Body of pancreas (tissue), 4 donors: ENCODE results near the gene C1orf53. TPM values are rescaled to one million over a fixed set of nuclear protein-coding genes. Genes with fewer than 3 reads are reported as not detected.
A peak's percentile ranks its signal among the peaks of the same experiment; 100 is the strongest.

Experiments used
- ATAC-seq: fragments of 150-250 bp; one replicate; pipeline ENCODE4 v1.9.1; 2016
- DNase-seq, 4 donors: peaks; one replicate each; pipeline ENCODE4 v3.0.0-alpha.2; 2019
- H3K27ac ChIP-seq, 4 donors: fragments of 200-600 bp; sonication (generic); 1 replicate in 3 of 4; 2 replicates in 1 of 4; pipeline versions ENCODE4 v1.5.1 to v1.6.1; 2016 to 2019; ENCODE audit warnings: mild to moderate bottlenecking in 1 of 4, mixed read lengths in 1 of 4, moderate library complexity in 1 of 4
- H3K27me3 ChIP-seq, 2 donors: fragments of 200-600 bp; sonication (generic); one replicate each; pipeline ENCODE4 v1.6.0; 2016; ENCODE audit warnings: mild to moderate bottlenecking in 1 of 2
- H3K36me3 ChIP-seq, 2 donors: fragments of 200-600 bp; sonication (generic); replicated peaks in 1 of 2; 2 replicates each; pipeline ENCODE4 v1.5.1; 2016; ENCODE audit warnings: low read depth in 2 of 2; ENCODE audit not compliant: insufficient read depth in 1 of 2
- H3K4me1 ChIP-seq: fragments of 200-600 bp; sonication (generic); one replicate; pipeline ENCODE4 v1.6.0; 2016
- H3K4me3 ChIP-seq, 2 donors: fragments of 200-600 bp; sonication (generic); 1 replicate in 1 of 2; 2 replicates in 1 of 2; pipeline ENCODE4 v1.5.1; 2016 to 2019
- H3K9me3 ChIP-seq, 3 donors: fragments of 200-600 bp; sonication (generic); 1 replicate in 2 of 3; 2 replicates in 1 of 3; pipeline ENCODE4 v1.5.1; 2016
- POLR2A ChIP-seq, 3 donors: fragments of 450-650 bp; IDR thresholded peaks; one replicate each; pipeline ENCODE4 v1.6.1; 2016; ENCODE audit warnings: antibody characterized with exemption in 3 of 3, mild to moderate bottlenecking in 2 of 3
- WGBS, 2 donors: methylation state at CpG; one replicate each; pipeline ENCODE4 v1.1.5; 2017; 5-methylcytosine and 5-hydroxymethylcytosine counted together
- intact Hi-C: fragments of 100-400 bp; cut with DNase I; formaldehyde crosslinking; loops from one replicate; pipeline ENCODE4 v1.15.1; 2023
- total RNA-seq, 2 donors: library from RNA; depleted of rRNA; stranded (reverse); fragments of >200 nt; gene quantifications; one replicate each; pipeline ENCODE4 v1.1.0, GENCODE V29; 2016
- TF ChIP-seq, protein P1 (sequence below), 7 experiments: fragments of 450-650 bp in 4 of 7; fragments of 200-600 bp in 3 of 7; sonication (generic) in 3 of 7; IDR thresholded peaks; one replicate each; pipeline ENCODE4 v1.5.1; 2016 to 2019; ENCODE audit warnings: antibody characterized with exemption in 7 of 7

The C1orf53 gene
- total RNA-seq, 2 donors from 2014 or later, result 2.1 to 3.6 TPM

DNA sequence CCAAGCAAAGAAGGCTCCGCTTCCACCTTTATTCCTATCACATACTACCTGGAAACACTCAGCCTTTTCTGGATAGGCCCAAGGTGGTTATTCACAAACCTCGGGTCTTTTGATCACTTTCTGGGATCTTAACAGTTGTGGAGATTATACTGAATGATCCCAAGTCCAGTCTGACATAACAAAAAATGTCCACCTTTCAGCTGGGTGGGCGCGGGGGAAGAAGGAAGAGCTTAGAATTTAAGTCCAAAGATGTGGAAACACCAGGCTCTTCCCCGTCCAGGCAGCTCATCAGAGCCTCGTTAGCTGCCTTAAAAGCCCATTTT, 338 bp upstream of the C1orf53 start:
- H3K4me3 ChIP-seq, result peak overlapping the region; percentile 61 to 74
- ATAC-seq (peak; percentile 0), DNase-seq (no peak)
- peaks cover 12% of the 10 kb centered on the region for H3K4me1 ChIP-seq
- H3K27me3 ChIP-seq, result no peaks in the 10 kb centered on the region
- intact Hi-C loops, result no loop called here
- H3K36me3 ChIP-seq, result no peaks in the 10 kb centered on the region
- peak overlapping the region; percentile 79 to 95 (median 93) for H3K27ac ChIP-seq
- no peaks in the 10 kb centered on the region for H3K9me3 ChIP-seq
- 10 to 17% methylated on average over 4 to 6 of the region's 6 CpGs for WGBS, 2 donors
- TF ChIP-seq POLR2A (IDR thresholded peaks at IDR 0.05), result no peak
- TF ChIP-seq, protein P1, sequence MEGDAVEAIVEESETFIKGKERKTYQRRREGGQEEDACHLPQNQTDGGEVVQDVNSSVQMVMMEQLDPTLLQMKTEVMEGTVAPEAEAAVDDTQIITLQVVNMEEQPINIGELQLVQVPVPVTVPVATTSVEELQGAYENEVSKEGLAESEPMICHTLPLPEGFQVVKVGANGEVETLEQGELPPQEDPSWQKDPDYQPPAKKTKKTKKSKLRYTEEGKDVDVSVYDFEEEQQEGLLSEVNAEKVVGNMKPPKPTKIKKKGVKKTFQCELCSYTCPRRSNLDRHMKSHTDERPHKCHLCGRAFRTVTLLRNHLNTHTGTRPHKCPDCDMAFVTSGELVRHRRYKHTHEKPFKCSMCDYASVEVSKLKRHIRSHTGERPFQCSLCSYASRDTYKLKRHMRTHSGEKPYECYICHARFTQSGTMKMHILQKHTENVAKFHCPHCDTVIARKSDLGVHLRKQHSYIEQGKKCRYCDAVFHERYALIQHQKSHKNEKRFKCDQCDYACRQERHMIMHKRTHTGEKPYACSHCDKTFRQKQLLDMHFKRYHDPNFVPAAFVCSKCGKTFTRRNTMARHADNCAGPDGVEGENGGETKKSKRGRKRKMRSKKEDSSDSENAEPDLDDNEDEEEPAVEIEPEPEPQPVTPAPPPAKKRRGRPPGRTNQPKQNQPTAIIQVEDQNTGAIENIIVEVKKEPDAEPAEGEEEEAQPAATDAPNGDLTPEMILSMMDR (IDR thresholded peaks at IDR 0.05), result no peak

DNA sequence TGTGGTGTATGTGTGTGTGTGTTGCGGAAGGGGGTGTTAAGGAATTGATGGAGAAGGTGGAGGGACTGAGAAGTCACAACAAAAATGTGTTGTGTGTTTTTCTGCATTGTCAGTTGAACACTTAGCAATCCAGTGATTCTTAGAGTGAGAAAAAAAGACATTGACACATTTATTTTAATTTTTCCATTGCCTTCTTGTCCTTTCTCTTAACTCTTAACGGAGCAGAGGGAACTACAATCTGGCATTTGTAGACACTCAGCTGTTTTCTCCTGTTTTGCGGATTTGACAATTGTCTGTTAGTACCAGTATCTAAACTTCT, 725 bp downstream of the C1orf53 start:
- ATAC-seq (no peak), DNase-seq (no peak)
- 17 to 24% methylated on average over 3 of the region's 3 CpGs for WGBS, 2 donors
- no peaks in the 10 kb centered on the region for H3K27me3 ChIP-seq
- H3K9me3 ChIP-seq, result no peaks in the 10 kb centered on the region
- H3K27ac ChIP-seq, result peak overlapping the region; percentile 79 to 95 (median 93)
- intact Hi-C loops, result no loop called here
- no peaks in the 10 kb centered on the region for H3K36me3 ChIP-seq
- H3K4me3 ChIP-seq, result peak overlapping the region in 1 of 2 donors; percentile 61
- peaks cover 12% of the 10 kb centered on the region for H3K4me1 ChIP-seq
- TF ChIP-seq POLR2A (IDR thresholded peaks at IDR 0.05), result no peak
- TF ChIP-seq, protein P1 (IDR thresholded peaks at IDR 0.05), result no peak

DNA sequence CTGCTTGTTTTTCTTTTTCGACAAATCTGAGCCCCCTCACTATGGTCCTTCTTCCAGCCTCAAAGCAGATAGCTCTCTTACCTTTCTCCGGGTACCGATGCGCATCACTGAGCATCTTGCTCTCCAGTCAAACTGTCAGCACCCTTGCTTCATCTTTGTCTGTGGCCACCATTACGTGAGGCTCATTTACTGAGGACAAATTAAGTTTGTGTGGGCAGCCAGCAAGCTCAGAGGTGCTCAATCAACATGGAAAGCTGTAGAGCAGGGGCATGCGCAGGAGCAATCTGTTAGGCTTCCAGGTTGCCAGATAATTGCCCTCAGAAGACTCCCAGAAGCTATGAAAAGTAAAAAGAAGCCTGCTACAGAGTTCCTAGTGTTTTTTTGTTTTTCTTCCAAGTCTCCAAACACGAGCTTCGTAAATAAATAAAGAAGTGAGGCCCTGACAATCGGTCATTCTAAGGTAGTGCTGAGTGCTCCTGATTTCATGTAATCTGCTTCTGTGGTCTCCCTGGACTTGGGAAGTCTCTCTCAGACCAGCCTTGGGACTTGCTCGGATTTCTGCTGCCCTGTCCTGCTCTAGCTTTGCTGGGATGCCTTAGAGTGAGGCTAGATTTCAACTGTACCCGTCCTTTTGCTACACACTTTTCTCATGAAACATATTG, 1.8 kb downstream of the C1orf53 start:
- TF ChIP-seq POLR2A (IDR thresholded peaks at IDR 0.05), result no peak
- TF ChIP-seq, protein P1 (IDR thresholded peaks at IDR 0.05), result no peak
- no peak for DNase-seq
- H3K9me3 ChIP-seq, result no peaks in the 10 kb centered on the region
- ATAC-seq, result no peak
- peaks cover 0 to 1% of the 10 kb centered on the region in 2 donors for H3K27me3 ChIP-seq
- WGBS, 2 donors, result 64 to 72% methylated on average over 11 of the region's 11 CpGs
- H3K36me3 ChIP-seq, result no peaks in the 10 kb centered on the region
- no peak overlapping the region for H3K4me3 ChIP-seq
- H3K4me1 ChIP-seq, result peaks cover 12% of the 10 kb centered on the region
- no peak overlapping the region for H3K27ac ChIP-seq
- intact Hi-C loops, result no loop called here

DNA sequence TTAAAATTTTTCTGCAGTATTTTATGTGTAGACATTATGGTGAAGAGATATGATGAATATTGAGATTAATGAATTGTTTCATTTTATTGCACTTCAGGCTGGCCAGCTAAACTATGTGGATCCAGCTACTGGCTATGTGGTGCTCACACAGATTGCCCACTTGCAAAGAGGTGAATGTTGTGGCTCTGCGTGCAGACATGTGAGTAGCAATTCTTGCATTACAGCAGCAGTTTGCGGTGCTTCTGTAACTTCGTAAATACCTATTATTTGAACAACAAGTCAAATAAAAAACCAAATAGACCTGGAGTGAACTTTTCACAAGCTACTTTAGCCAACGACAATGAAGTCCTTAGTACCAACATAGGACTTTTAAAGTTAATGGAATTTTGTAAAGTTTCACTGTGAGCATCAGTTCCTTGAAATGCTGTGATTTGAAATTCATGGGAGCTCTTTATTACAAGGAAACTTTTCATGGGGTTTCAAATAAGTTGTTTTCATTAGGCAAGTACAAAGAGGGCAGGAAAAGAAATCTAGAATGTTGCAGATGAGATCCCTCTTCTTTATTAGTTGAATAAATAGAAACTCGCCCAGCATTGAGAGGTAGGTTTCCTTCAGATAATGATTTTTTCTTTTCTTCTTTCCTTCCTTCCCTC, 3.4 kb downstream of the C1orf53 start:
- H3K36me3 ChIP-seq, result no peaks in the 10 kb centered on the region
- no peak for ATAC-seq
- no peak for DNase-seq
- H3K27ac ChIP-seq, result no peak overlapping the region
- WGBS, 2 donors, result 63 to 74% methylated on average over 5 of the region's 5 CpGs
- H3K27me3 ChIP-seq, result peaks cover 3 to 16% of the 10 kb centered on the region in 2 donors
- no peaks in the 10 kb centered on the region for H3K9me3 ChIP-seq
- intact Hi-C loops, result no loop called here
- no peak overlapping the region for H3K4me3 ChIP-seq
- no peak for TF ChIP-seq POLR2A (IDR thresholded peaks at IDR 0.05)
- TF ChIP-seq, protein P1 (IDR thresholded peaks at IDR 0.05), result no peak
- H3K4me1 ChIP-seq, result peaks cover 19% of the 10 kb centered on the region
